Stimulated activated CD4-positive, alpha-beta T cell treated with anti-CD3 and anti-CD28 coated beads, TNF-alpha, amount 100 ng/mL, for 1 hour (primary cell): Measurements from ENCODE around the gene XRCC3.
"Not testable (repeated sequence)": the region's sequence is repeated elsewhere in the genome, so short reads cannot be mapped to it uniquely, and the experiment has no call there.

Experiments used
- DNase-seq, 3 donors: peaks; one replicate each; pipeline ENCODE4 v3.0.0-alpha.2; 2020; ENCODE audit warnings: low read depth in 3 of 3, low spot score in 1 of 3

The XRCC3 gene

DNA sequence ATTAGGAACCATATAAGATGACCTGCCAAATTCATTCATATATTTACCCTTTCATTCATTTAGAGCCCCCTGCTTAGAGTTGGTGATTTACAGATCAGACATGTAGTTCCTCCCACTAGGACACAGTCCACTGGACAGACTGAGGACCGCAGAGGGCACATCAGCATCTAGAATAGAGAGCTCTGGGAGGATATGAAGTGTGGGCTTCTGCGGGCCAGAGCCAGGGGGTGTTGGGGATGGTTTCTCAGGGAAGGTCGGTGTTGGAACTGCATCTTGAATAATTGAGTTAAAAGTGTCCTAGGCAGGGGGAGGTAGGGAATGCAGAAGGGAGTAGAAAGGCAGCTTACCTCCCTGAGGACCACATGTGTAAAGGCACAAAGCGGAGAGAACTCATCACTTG lies 43.3 kb downstream of the XRCC3 start:
- no peak for DNase-seq

DNA sequence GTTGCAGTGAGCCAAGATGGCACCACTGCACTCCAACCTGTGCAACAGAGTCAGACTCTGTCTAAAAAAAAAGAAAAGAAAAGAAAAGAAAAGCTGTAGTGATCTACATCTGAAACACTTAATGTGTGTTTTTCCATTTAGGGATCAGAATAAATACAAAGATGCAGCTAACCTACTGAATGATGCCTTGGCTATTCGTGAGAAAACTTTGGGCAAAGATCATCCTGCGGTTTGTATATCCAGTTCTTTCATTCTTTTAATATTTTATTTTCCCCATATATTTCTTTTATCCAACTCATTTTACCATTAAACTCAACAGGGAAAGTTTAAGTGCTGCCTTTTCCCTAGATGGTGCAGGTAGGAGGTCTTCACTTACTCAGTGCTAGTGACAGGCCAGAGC lies 45.9 kb downstream of the XRCC3 start:
- DNase-seq = no peak

DNA sequence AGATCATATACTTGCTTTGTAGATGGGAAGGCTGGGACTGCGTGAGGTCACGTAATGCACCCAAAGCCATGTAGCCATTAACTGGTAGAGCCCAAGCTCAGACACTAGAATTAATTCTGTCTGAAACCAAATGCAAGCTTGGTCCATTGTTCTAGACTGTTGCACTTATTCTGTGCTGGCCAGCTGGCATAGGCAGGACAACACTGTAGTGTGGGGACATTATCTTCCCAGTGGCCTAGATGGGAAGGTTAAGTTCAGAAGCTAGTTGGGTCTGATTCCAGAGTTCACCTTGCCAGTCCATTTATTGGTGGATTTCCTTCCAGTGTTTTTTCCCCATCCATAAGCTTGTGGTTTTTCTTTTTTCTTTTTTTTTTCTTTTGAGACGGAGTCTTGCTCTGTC lies 47.1 kb downstream of the XRCC3 start:
- no peak for DNase-seq

DNA sequence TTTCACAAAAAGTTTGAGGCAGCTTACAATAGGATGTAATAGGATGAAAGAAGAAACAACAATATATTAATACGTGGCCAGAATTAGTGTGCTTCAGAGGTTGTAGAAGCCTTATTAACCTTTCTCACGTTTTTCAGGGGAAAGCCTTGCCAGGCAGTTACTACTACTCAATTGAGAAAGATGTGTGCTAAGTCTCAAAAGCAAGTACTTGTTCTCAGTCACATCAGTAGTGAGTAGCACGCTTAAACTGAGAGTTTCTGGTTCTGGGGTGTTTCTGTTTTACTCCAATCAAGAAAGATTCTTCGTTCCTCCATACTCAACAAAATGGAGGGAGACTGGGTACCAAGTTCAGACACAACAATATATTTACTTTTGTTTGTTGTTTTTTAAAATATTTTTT lies 47.6 kb downstream of the XRCC3 start:
- no peak for DNase-seq

DNA sequence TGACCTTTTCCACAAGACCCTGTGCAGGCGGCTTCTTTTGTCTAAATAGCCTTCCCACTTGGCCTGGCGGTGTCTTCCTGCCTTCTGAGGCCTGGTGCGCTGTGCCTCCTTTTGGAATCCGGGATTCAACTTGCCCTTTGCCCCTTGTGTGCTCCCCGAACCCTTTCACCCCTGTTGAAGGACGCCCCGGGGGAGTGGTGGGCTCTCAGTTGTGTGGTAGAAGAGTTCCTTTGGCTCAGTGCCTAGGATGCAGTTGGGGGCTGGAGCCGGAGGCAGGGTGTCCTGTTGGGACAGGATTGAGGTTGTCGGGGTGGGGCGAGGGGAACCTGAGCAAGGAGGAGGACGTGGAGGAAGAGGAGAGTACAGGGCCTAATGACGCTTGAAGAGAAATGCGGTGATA lies 51.7 kb downstream of the XRCC3 start:
- no peak for DNase-seq

DNA sequence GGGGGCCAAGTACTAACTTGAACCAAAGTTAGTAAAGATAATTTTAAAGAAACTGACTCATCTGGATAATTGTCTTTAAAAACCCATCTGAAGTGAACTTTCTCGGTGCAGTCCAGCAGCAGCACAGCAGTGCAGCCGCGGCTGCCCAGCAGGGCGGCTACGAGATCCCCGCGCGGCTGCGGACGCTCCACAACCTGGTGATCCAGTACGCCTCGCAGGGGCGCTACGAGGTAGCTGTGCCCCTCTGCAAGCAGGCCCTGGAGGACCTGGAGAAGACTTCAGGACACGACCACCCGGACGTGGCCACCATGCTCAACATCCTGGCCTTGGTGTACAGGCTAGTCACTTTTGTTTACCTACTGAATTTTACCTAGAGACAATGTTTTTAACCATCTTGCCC lies 52.7 kb downstream of the XRCC3 start:
- DNase-seq = no peak

DNA sequence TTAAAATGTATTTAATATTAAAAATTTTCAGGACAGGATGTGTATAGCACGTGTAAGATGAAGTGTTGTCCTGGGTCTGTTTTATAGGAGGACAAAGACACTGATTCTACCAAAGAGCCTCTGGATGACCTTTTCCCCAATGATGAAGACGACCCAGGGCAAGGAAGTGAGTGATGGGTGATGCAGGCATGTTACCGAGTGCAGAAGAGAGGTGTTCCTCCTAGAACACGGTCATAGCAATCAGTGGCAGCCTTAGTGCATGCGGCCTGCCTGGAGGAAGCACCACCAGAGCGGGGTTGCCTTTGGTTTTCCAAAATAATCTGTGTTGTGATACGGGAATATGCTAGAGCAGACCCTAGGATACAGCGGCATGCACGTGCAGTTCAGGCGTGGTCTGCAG lies 53.2 kb downstream of the XRCC3 start:
- no peak for DNase-seq

DNA sequence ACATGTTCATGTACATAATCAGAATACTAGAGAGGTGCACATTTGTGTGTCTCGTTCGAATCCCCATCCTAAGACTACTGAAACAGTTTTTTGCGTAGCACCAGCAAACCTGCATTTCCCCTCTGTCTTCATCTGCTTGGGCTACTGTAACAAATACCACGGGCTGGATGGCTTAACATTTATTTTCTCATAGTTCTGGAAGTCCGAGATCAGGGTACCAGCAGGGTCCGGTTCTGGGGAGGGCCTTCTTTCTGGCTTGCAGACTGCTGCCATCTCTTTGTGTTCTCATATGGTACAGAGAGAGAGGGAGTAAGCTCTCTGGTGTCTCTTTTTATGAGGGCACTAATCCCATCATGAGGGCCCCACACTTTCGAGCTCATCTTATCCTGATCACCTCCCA lies 55.6 kb downstream of the XRCC3 start:
- DNase-seq = no peak

DNA sequence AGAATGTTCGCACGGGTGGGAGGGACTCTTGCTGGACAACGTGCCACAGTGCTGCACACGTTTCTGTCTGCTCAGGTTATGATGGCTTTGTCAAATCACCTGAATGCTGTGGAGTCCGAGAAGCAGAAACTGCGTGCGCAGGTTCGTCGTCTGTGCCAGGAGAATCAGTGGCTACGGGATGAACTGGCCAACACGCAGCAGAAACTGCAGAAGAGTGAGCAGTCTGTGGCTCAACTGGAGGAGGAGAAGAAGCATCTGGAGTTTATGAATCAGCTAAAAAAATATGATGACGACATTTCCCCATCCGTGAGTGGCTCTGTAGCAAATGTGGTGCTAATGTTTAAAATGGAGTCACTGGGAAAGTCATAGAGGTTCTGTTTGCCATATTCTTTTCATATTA lies 57.8 kb downstream of the XRCC3 start:
- DNase-seq = no peak

DNA sequence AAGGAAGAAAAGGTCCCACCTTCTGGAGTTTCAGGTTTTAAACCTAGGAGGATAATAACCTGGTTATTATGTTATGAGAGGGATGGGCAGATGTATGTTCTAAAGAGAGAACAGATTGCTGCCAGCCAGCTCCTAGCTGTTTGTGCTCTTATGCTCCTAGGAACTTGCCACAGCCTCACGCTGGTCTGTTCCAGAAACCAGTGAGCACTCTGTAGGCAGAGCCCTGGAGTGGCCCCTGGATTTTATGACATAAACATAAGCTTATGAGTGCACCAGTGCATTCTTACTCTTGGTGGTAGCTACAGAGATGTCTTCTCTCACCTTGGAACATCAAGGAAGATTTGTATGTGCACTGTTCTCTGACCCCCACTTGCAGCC lies 58.5 kb downstream of the XRCC3 start:
- no peak for DNase-seq

DNA sequence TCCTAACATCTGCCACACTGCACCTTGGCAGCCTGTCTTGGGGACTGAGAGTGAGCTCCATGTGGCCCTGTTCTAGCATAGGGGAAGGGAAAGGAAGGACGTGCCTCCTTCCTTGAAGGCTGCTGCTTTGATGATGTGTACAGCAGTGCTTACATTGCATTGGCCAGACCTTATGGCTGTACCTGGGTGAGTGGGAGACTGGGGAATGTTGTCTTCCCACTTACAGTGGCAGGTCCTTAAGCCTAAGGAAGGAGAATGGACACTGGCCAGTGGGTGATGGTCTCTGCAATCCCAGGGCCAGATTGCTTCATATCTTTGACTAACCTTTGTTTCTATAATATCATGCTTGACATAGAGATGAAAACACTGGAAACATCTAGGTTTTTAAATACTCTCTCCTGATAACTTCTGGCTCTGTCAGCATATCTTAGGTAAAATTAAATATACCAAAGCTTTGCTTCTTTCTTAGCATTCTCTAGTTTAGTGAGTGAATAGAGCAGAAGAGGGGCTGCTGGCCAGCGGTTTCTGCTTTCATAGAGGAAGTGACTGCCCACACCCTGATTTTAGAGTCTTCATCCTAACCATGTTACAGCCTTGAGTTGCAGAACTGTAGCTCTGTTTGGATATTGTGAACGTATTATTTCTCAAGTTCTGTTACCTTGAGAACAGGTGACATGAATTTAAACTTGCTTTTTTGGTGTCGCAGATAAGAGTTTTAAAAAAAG lies 59.1 kb downstream of the XRCC3 start:
- DNase-seq = no peak

DNA sequence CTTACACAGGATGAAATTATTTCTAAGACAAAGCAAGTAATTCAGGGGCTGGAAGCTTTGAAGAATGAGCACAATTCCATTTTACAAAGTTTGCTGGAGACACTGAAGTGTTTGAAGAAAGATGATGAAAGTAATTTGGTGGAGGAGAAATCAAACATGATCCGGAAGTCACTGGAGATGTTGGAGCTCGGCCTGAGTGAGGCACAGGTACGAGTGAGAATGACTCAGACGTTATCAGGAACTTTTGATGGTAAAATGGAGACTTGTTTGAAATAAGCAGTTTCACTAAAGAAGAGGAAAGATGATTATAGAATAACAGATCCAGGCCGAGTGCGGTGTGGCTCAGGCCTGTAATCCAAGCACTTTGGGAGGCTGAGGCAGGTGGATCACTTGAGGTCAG lies 60.6 kb downstream of the XRCC3 start:
- no peak for DNase-seq

DNA sequence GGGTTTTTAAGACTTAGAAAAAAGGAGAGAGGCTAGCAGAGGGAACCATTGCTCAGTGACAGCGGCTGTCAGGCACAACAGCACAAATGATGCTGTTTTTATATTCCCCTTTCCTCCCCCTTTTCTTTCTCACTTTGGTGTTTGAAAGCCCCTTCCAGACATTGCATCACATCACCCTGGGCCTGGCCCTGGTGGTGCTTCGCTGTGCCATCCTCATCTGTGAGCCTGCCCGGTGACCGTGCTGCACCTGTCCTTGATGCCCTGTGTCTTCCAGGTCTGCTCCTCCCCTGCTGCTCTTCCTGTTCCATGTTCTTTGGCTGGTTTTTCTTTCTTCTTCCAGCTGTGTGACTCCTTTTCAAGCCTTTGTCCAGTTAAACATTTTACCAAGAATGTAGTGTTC lies 61.4 kb downstream of the XRCC3 start:
- no peak for DNase-seq

DNA sequence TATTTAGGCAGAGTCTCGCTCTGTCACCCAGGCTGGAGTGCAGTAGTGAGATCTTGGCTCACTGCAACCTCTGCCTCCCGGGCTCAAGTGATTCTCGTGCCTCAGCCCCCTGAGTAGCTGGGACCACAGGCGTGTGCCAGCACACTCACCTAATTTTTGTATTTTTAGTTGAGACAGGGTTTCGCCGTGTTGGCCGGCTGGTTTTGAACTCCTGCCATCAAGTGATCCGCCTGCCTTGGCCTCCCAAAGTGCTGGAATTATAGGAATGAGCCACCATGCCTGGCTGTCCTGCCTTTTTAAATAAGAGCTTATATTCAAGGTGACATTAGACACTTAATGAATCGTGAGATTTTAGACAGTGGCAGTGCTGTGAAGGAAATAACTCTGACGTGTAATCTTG lies 61.9 kb downstream of the XRCC3 start:
- not testable (repeated sequence) for DNase-seq

DNA sequence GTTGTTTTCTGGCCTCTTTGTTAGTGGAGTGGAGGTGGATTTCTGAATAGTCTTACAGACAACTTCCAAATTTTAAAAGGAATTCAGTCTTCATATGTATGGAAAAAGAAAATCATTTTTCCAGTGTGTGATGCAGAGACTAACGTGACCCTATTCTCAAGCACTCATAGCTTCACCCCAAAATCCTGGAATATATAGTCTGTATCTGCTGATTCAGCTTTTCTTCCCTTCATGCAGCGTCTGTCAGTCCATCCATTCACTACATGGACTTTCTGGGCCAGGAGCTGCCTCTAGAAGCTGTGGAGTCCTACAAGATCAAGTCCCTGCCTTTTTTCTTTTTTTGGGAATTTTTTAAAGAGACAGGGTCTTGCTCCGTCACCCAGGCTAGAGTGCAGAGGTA lies 62.4 kb downstream of the XRCC3 start:
- DNase-seq = no peak

DNA sequence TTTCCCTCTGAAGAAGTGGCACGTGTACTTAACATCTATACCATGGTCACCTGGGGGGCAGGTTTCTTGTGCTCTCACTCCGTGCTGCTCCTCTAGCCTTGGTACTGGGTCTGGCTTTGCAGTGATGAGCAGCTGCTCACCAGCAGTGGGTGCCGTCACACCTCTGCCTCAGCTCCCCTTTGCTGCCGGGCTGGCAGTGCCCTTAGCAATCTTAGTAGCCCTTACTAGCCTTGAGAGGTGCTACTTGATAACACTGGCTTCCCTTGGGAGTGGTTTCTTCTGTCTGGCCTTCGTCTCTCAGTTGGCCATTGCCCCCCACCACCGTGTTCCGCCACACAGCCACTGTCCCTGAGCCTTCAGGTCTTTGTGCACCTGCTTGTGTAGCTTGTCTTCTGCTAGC lies 63.7 kb downstream of the XRCC3 start:
- DNase-seq = no peak

DNA sequence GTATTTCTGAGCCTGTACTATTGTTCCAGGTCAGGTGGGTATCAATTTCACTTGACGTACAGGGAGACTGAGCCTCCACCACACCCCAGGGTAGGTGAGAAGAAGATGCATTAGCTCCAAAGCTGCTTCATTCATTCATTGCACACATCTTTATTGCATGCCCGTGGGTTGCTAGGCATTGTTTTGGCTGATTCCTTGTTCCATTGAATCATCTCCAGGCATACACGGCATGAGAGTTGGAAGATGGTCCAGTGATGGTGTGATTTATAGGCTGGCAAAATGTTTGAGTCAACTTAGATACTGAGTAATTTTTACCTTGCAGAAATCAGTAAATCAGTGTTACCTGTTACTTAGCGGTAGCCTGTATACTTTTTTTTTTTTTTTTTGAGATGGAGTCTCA lies 65.0 kb downstream of the XRCC3 start:
- no peak for DNase-seq

DNA sequence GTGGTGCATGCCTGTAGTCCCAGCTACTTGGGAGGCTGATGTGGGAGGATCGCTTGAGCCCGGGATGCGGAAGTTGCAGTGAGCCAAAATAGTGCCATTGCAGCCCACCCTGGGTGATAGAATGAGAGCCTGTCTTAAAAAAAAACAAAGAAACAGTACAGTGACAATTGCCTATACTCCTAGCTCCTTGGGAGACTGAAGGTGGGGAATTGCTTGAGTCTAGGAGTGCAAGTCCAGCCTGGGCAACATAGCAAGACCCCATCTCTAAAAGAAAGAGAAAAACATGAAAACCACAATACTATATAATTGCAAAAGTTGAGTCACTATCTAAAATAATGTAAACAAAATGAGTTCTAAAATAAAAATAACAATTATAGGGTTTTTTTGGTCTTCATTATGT lies 66.2 kb downstream of the XRCC3 start:
- DNase-seq = no peak
